Chondrocyte (in vitro differentiated cells): ENCODE measurements around the gene ANGPTL4. TPM values are rescaled to one million over a fixed set of nuclear protein-coding genes. Genes with fewer than 3 reads are reported as not detected.

Experiments used
- DNase-seq: peaks from one replicate; pipeline ENCODE4 v3.0.0; 2021; ENCODE audit warnings: mixed read lengths, low spot score
- H3K27ac Mint-ChIP-seq: one replicate; pipeline ENCODE4 v1.8.0; 2021; ENCODE audit warnings: mild to moderate bottlenecking, moderate library complexity, mixed read lengths; ENCODE audit not compliant: unreplicated experiment
- H3K27me3 Mint-ChIP-seq: 2 replicates; pipeline ENCODE4 v1.8.0; 2021; ENCODE audit warnings: low read depth, mixed read lengths
- H3K36me3 Mint-ChIP-seq: 2 replicates; pipeline ENCODE4 v1.8.0; 2021; ENCODE audit warnings: low read depth, mixed read lengths
- H3K4me1 Mint-ChIP-seq: 2 replicates; pipeline ENCODE4 v1.8.0; 2021; ENCODE audit warnings: low read depth, mild to moderate bottlenecking, mixed read lengths
- H3K4me3 Mint-ChIP-seq: one replicate; pipeline ENCODE4 v1.8.0; 2021; ENCODE audit warnings: mild to moderate bottlenecking, moderate library complexity, mixed read lengths; ENCODE audit not compliant: unreplicated experiment
- H3K9me3 Mint-ChIP-seq: 2 replicates; pipeline ENCODE4 v1.8.0; 2021; ENCODE audit warnings: low read depth, mixed read lengths
- total RNA-seq: library from RNA; stranded (reverse); gene quantifications from 3 replicates; pipeline ENCODE4 v1.2.1, GENCODE V29; 2021
- TF ChIP-seq, protein P1 (sequence below): fragments of 200-600 bp; sonication (generic); IDR thresholded peaks from 2 replicates; pipeline ENCODE4 v1.5.0; 2021; ENCODE audit warnings: antibody characterized with exemption, mild to moderate bottlenecking, moderate library complexity

Gene ANGPTL4
- total RNA-seq, 1 donor from 2014 or later = 127 TPM

DNA sequence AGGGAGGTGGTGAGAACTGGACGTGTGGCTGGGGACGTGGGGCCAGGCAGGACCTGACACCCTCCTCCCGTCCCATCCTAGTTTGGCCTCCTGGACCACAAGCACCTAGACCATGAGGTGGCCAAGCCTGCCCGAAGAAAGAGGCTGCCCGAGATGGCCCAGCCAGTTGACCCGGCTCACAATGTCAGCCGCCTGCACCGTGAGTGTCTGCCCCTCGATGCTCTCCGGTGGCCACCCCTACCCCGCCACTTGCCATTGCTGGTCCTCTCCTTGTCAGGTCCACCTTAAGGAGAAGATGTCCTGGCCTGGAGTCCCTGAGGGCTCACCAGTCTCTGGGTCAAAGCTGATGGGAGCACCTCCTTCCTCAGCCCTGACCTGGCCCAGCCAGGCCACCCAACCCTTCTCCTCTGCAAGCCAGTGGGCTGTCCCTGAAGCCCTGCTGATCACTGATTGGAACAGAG, 2.2 kb downstream of the ANGPTL4 start:
- H3K4me3 Mint-ChIP-seq = peak overlapping the region; percentile 92
- H3K27me3 Mint-ChIP-seq = no peaks in the 10 kb centered on the region
- H3K27ac Mint-ChIP-seq = peak overlapping the region; percentile 97
- TF ChIP-seq, protein P1, sequence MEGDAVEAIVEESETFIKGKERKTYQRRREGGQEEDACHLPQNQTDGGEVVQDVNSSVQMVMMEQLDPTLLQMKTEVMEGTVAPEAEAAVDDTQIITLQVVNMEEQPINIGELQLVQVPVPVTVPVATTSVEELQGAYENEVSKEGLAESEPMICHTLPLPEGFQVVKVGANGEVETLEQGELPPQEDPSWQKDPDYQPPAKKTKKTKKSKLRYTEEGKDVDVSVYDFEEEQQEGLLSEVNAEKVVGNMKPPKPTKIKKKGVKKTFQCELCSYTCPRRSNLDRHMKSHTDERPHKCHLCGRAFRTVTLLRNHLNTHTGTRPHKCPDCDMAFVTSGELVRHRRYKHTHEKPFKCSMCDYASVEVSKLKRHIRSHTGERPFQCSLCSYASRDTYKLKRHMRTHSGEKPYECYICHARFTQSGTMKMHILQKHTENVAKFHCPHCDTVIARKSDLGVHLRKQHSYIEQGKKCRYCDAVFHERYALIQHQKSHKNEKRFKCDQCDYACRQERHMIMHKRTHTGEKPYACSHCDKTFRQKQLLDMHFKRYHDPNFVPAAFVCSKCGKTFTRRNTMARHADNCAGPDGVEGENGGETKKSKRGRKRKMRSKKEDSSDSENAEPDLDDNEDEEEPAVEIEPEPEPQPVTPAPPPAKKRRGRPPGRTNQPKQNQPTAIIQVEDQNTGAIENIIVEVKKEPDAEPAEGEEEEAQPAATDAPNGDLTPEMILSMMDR = no peak
- no peaks in the 10 kb centered on the region for H3K9me3 Mint-ChIP-seq
- H3K36me3 Mint-ChIP-seq = peaks cover 7% of the 10 kb centered on the region
- no peak for DNase-seq
- peaks cover 71% of the 10 kb centered on the region for H3K4me1 Mint-ChIP-seq

DNA sequence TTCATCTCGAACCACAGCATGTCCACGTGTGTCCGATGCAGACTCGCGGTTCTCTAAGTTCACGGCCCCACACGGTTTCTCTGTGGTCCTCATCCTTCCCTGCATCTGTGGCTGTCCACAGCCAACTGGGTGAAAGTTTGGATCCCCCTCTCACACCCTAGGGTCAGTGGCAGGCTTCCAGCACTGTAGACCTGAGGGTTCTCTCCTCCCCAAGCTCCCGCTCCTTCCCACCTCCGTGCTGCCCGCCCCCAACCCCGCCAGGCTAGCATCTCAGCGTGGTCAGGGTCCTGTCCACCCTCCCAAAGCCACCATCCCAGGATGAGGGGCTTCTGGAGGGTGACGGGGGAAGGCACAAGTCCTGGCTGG, 3.0 kb downstream of the ANGPTL4 start:
- TF ChIP-seq, protein P1 = no peak
- Mint-ChIP-seq H3K36me3 (peaks cover 9% of the 10 kb centered on the region), H3K4me1 (peaks cover 69% of the 10 kb centered on the region), H3K27ac (peak overlapping the region; percentile 97), H3K9me3 (no peaks in the 10 kb centered on the region), H3K4me3 (peak overlapping the region; percentile 92), H3K27me3 (no peaks in the 10 kb centered on the region)
- no peak for DNase-seq

DNA sequence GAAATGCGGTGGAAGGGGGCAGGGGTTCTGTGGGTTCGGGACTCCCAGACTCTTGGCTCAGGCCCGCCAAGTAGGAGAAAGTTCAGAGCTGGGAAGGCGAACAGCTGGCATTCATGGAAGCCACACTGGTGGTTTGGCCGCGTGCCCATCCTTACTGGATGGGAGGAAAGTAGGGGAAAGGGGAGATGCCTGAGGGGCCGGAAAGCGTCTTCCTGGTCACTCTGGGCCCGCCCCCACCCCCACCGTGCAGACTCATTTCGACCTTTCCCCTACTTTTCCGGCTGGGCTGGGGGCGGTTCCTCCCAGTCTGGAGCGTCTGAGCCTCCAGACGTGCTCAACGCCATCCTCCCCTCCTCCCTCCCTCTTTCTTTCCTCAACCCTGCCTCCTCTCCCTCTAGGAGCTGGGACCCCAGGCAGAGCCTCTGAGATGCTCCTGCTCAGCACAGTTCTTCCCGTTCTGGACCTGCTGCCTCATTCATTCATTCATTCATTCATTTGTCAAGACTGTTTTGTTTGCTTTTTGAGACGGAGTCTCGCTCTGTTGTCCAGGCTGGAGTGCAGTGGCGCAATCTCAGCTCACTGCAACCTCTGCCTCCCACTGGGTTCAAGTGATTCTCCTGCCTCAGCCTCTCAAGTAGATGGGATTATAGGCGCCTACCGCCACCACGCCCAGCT, 3.5 kb downstream of the ANGPTL4 start:
- TF ChIP-seq, protein P1 = no peak
- peak; percentile 99 for DNase-seq
- H3K4me3 Mint-ChIP-seq = peak overlapping the region; percentile 92
- H3K9me3 Mint-ChIP-seq = no peaks in the 10 kb centered on the region
- peaks cover 64% of the 10 kb centered on the region for H3K4me1 Mint-ChIP-seq
- no peaks in the 10 kb centered on the region for H3K27me3 Mint-ChIP-seq
- peaks cover 9% of the 10 kb centered on the region for H3K36me3 Mint-ChIP-seq
- peak overlapping the region; percentile 97 for H3K27ac Mint-ChIP-seq

DNA sequence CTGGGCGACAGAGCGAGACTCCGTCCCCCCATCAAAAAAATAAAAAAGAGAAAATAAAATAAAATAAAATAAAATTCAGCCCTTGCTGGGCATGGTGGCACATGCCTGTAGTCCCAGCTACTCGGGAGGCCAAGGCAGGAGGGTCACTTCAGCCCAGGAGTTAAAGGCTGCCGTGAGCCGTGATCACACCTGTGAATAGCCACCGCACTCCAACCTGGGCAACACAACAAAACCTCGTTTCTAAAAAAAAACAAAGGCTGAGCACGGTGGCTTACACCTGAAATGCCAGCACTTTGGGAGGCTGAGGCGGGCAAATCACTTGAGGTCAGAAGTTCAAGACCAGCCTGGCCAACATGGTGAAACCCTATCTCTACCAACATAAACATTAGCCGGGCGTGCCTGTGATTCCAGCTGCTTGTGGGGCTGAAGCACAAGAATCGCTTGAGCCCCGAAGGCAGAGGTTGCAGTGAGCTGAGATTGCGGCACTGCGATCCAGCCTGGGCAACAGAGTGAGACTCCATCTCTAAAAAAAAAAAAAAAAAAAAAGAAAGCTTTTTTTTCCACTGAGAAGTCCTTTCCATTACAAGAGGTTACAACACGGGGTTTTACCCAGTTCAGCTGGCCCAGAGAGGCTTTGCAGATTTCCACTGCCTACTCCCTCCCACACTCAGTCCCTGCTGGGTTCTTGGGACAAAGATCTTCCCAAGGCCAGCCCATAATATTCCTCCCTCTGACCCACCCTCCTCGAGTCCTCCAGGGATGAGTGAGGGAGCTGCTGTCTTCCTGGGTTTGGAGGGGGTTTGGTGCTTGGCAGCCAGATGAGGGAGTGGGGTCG, 6.4 kb downstream of the ANGPTL4 start:
- peak; percentile 49 for DNase-seq
- no peak overlapping the region for H3K4me3 Mint-ChIP-seq

More for the DNA sequence above, 6.4 kb downstream of the ANGPTL4 start:
- peaks cover 17% of the 10 kb centered on the region for H3K36me3 Mint-ChIP-seq
- TF ChIP-seq, protein P1 = no peak
- H3K9me3 Mint-ChIP-seq = no peaks in the 10 kb centered on the region
- H3K27ac Mint-ChIP-seq = peak overlapping the region; percentile 84
- no peaks in the 10 kb centered on the region for H3K27me3 Mint-ChIP-seq
- H3K4me1 Mint-ChIP-seq = peaks cover 56% of the 10 kb centered on the region
